HG02623 (cell line): ENCODE data around the gene DAAM1.
A peak's percentile ranks its signal among the peaks of the same experiment; 100 is the strongest.

Source experiments
- ATAC-seq: cut with Tn5 transposase; IDR thresholded peaks from one replicate; pipeline ENCODE4 v1.9.1; 2021; ENCODE audit warnings: moderate library complexity; ENCODE audit not compliant: unreplicated experiment

The DAAM1 gene

GRCh38 chr14:59253527-59253926 lies 65.1 kb downstream of the DAAM1 start:
- no peak for ATAC-seq

GRCh38 chr14:59254146-59254910 lies 65.9 kb downstream of the DAAM1 start:
- no peak for ATAC-seq

GRCh38 chr14:59254911-59255545 lies 66.6 kb downstream of the DAAM1 start:
- ATAC-seq = peak; percentile 84

GRCh38 chr14:59256331-59256730 lies 67.9 kb downstream of the DAAM1 start:
- no peak for ATAC-seq

- ATAC-seq = no peak
Observed at GRCh38 chr14:59261334-59261733, 72.9 kb downstream of the DAAM1 start.

- ATAC-seq = no peak
Observed at GRCh38 chr14:59262717-59263454, 74.4 kb downstream of the DAAM1 start.

- ATAC-seq = no peak
Observed at GRCh38 chr14:59265808-59266207, 77.3 kb downstream of the DAAM1 start.

- ATAC-seq = no peak
Observed at GRCh38 chr14:59267046-59267445, 78.6 kb downstream of the DAAM1 start.

GRCh38 chr14:59268011-59268410 lies 79.5 kb downstream of the DAAM1 start:
- ATAC-seq = no peak

GRCh38 chr14:59268858-59269257 lies 80.4 kb downstream of the DAAM1 start:
- no peak for ATAC-seq

GRCh38 chr14:59269466-59269865 lies 81.0 kb downstream of the DAAM1 start:
- ATAC-seq = no peak

GRCh38 chr14:59271256-59271655 lies 82.8 kb downstream of the DAAM1 start:
- ATAC-seq = no peak

GRCh38 chr14:59271734-59272133 lies 83.3 kb downstream of the DAAM1 start:
- ATAC-seq = no peak

GRCh38 chr14:59272633-59273032 lies 84.2 kb downstream of the DAAM1 start:
- ATAC-seq = no peak

GRCh38 chr14:59273737-59274136 lies 85.3 kb downstream of the DAAM1 start:
- no peak for ATAC-seq

GRCh38 chr14:59274991-59275391 lies 86.5 kb downstream of the DAAM1 start:
- peak; percentile 48 for ATAC-seq

- ATAC-seq = peak; percentile 80
Observed at GRCh38 chr14:59275668-59276067, 87.2 kb downstream of the DAAM1 start.

- no peak for ATAC-seq
Observed at GRCh38 chr14:59276235-59276634, 87.8 kb downstream of the DAAM1 start.

GRCh38 chr14:59277659-59278058 lies 89.2 kb downstream of the DAAM1 start:
- ATAC-seq = no peak

- no peak for ATAC-seq
Observed at GRCh38 chr14:59278111-59278510, 89.6 kb downstream of the DAAM1 start.

- ATAC-seq = no peak
Observed at GRCh38 chr14:59280961-59281360, 92.5 kb downstream of the DAAM1 start.
